Calu3 (cell line): ENCODE data around the gene FAM209B. TPM values are rescaled to one million over a fixed set of nuclear protein-coding genes. Genes with fewer than 3 reads are reported as not detected.

Experiments used
- BruUV-seq: library from RNA; stranded (reverse); fragments of 400-500 nt; replicated peaks from 2 replicates; lab custom pipeline; 2021; lab: Mats Ljungman, UMichigan
- CTCF ChIA-PET: fragments of 300-600 bp; sonication (Branson Sonifier 250); formaldehyde crosslinking; loops from one replicate; lab custom pipeline; 2022; ENCODE audit warnings: antibody characterized with exemption; lab: Charles Lee
- DNase-seq: peaks from one replicate; pipeline ENCODE4 v3.0.0; 2022
- H3K27ac Mint-ChIP-seq: one replicate; pipeline ENCODE4 v1.8.0; 2022; ENCODE audit warnings: mixed read lengths; ENCODE audit not compliant: unreplicated experiment
- H3K27me3 Mint-ChIP-seq: one replicate; pipeline ENCODE4 v1.8.0; 2022; ENCODE audit warnings: mixed read lengths; ENCODE audit not compliant: unreplicated experiment
- H3K36me3 Mint-ChIP-seq: one replicate; pipeline ENCODE4 v1.8.0; 2022; ENCODE audit warnings: mild to moderate bottlenecking, moderate library complexity, mixed read lengths; ENCODE audit not compliant: insufficient read depth, unreplicated experiment
- H3K4me1 Mint-ChIP-seq: one replicate; pipeline ENCODE4 v1.8.0; 2022; ENCODE audit warnings: mild to moderate bottlenecking, low read depth, mixed read lengths; ENCODE audit not compliant: unreplicated experiment
- H3K4me3 Mint-ChIP-seq: one replicate; pipeline ENCODE4 v1.8.0; 2022; ENCODE audit warnings: mild to moderate bottlenecking, low read depth, moderate library complexity, mixed read lengths; ENCODE audit not compliant: unreplicated experiment
- H3K9me3 Mint-ChIP-seq: one replicate; pipeline ENCODE4 v1.8.0; 2022; ENCODE audit warnings: low read depth, mixed read lengths; ENCODE audit not compliant: unreplicated experiment
- intact Hi-C: fragments of 100-400 bp; cut with micrococcal nuclease; formaldehyde crosslinking; loops from one replicate; pipeline ENCODE4 v1.10.0; 2022; ENCODE audit not compliant: unreplicated experiment
- total RNA-seq: library from RNA; stranded (reverse); gene quantifications from 2 replicates; pipeline ENCODE4 v1.2.3, GENCODE V29; 2022
- TF ChIP-seq, protein P1 (sequence below): fragments of 200-600 bp; IDR thresholded peaks from one replicate; pipeline ENCODE4 v1.8.0; 2022; ENCODE audit warnings: antibody characterized with exemption; ENCODE audit not compliant: unreplicated experiment

Gene FAM209B
- total RNA-seq, 1 experiment from 2014 or later = not detected

- CTCF ChIA-PET = no interaction called here
- Mint-ChIP-seq H3K4me1 (peaks cover 3% of the 10 kb centered on the region), H3K9me3 (no peaks in the 10 kb centered on the region), H3K4me3 (no peak overlapping the region), H3K27me3 (peaks cover 7% of the 10 kb centered on the region), H3K36me3 (no peaks in the 10 kb centered on the region), H3K27ac (no peak overlapping the region)
- no TSS peak for BruUV-seq
- DNase-seq = no peak
- TF ChIP-seq, protein P1, sequence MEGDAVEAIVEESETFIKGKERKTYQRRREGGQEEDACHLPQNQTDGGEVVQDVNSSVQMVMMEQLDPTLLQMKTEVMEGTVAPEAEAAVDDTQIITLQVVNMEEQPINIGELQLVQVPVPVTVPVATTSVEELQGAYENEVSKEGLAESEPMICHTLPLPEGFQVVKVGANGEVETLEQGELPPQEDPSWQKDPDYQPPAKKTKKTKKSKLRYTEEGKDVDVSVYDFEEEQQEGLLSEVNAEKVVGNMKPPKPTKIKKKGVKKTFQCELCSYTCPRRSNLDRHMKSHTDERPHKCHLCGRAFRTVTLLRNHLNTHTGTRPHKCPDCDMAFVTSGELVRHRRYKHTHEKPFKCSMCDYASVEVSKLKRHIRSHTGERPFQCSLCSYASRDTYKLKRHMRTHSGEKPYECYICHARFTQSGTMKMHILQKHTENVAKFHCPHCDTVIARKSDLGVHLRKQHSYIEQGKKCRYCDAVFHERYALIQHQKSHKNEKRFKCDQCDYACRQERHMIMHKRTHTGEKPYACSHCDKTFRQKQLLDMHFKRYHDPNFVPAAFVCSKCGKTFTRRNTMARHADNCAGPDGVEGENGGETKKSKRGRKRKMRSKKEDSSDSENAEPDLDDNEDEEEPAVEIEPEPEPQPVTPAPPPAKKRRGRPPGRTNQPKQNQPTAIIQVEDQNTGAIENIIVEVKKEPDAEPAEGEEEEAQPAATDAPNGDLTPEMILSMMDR = no peak
- intact Hi-C loops = no loop called here
Measured at GRCh38 chr20:56582542-56582941, 49.5 kb downstream of the FAM209B start.

DNA sequence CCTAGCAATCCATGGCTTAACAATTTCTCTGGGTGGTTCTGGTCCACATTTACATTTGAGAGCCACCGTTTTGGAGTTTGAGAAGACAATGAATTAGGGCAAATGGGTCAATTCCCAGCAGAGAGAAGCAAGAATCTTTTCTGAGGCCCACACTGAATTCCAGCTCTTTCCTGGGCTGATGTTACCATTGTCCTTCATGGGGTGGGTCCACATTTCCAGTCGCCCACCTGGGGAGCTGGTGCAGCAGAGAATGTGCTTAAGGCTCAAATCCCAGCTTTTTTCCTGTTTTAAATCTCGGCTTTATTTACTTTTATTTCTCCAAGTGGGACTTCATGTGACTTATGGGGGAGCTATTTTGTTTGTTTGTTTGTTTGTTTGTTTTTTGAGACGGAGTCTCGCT is 51.9 kb downstream of the FAM209B start:
- no peak overlapping the region for H3K4me3 Mint-ChIP-seq
- TF ChIP-seq, protein P1 = no peak
- DNase-seq = no peak
- no peaks in the 10 kb centered on the region for H3K36me3 Mint-ChIP-seq
- no TSS peak for BruUV-seq
- intact Hi-C loops = no loop called here
- H3K27ac Mint-ChIP-seq = no peak overlapping the region
- peaks cover 7% of the 10 kb centered on the region for H3K27me3 Mint-ChIP-seq
- CTCF ChIA-PET = no interaction called here
- no peaks in the 10 kb centered on the region for H3K9me3 Mint-ChIP-seq
- peaks cover 9% of the 10 kb centered on the region for H3K4me1 Mint-ChIP-seq

Other genes starting within 250 kb of the FAM209B start
- 8.7 and 9.4 TPM in 2 replicates for gene FAM210B, start 174.3 kb upstream of the FAM209B start, total RNA-seq
- 73.8 and 75.5 TPM in 2 replicates for gene AURKA, start 141.0 kb upstream of the FAM209B start, total RNA-seq
- 41.0 and 44.3 TPM in 2 replicates for gene CSTF1, start 140.6 kb upstream of the FAM209B start, total RNA-seq
- gene CASS4, start 121.0 kb upstream of the FAM209B start, total RNA-seq = 0.24 and 0.27 TPM in 2 replicates
- 67.2 and 68.7 TPM in 2 replicates for gene RTF2, start 64.6 kb upstream of the FAM209B start, total RNA-seq
- gene FAM209A, start 8.5 kb upstream of the FAM209B start, total RNA-seq = 0.40 and 0.95 TPM in 2 replicates
- 3.1 and 3.4 TPM in 2 replicates for gene TFAP2C, start 96.1 kb downstream of the FAM209B start, total RNA-seq